OCI-LY7 (cell line): ENCODE results near the gene MGAT5B. TPM values are rescaled to one million over a fixed set of nuclear protein-coding genes. Genes with fewer than 3 reads are reported as not detected.

Source experiments
- BruUV-seq: library from RNA; stranded (reverse); fragments of 400-500 nt; replicated peaks from 2 replicates; lab custom pipeline; 2021; lab: Mats Ljungman, UMichigan
- CTCF ChIA-PET: fragments of 300-600 bp; sonication (Branson Sonifier 250); formaldehyde crosslinking; loops from one replicate; lab custom pipeline; 2022; ENCODE audit warnings: antibody characterized with exemption; ENCODE audit not compliant: unreplicated experiment; lab: Charles Lee
- POLR2A ChIA-PET: fragments of 300-600 bp; sonication (Branson Sonifier 250); formaldehyde crosslinking; loops from one replicate; lab custom pipeline; 2022; ENCODE audit warnings: antibody characterized with exemption; lab: Charles Lee
- DNase-seq: peaks from one replicate; pipeline ENCODE4 v3.0.0-alpha.2; 2015; ENCODE audit warnings: low spot score
- H2AFZ ChIP-seq: fragments of 200-600 bp; sonication (generic), shearing (Covaris generic); 2 replicates; pipeline ENCODE4 v1.6.1; 2014; ENCODE audit warnings: mild to moderate bottlenecking, antibody characterized with exemption, low read length, moderate library complexity
- H3K27ac ChIP-seq: fragments of 200-600 bp; sonication (generic); 2 replicates; pipeline ENCODE4 v1.5.1; 2014; ENCODE audit warnings: mixed run types, low read depth, mild to moderate bottlenecking, moderate library complexity, low read length, inconsistent platforms; ENCODE audit not compliant: poor library complexity, severe bottlenecking
- H3K36me3 ChIP-seq: fragments of 200-600 bp; sonication (generic); 2 replicates; pipeline ENCODE4 v1.6.1; 2014; ENCODE audit warnings: mild to moderate bottlenecking, antibody characterized with exemption, low read length, moderate library complexity, mixed read lengths; ENCODE audit not compliant: insufficient read depth
- H3K4me1 ChIP-seq: fragments of 200-600 bp; sonication (generic); 2 replicates; pipeline ENCODE4 v1.5.1; 2014; ENCODE audit warnings: mild to moderate bottlenecking, low read length; ENCODE audit not compliant: insufficient read depth, poor library complexity, severe bottlenecking
- H3K4me2 ChIP-seq: fragments of 200-600 bp; sonication (generic); 2 replicates; pipeline ENCODE4 v1.6.1; 2014; ENCODE audit warnings: mild to moderate bottlenecking, low read length
- H3K4me3 ChIP-seq: fragments of 200-600 bp; sonication (generic); 2 replicates; pipeline ENCODE4 v1.5.1; 2014; ENCODE audit warnings: mild to moderate bottlenecking, low read depth, low read length; ENCODE audit not compliant: poor library complexity, severe bottlenecking
- H3K79me2 ChIP-seq: fragments of 200-600 bp; sonication (generic); 2 replicates; pipeline ENCODE4 v1.6.1; 2016; ENCODE audit warnings: low read depth, mild to moderate bottlenecking, low read length, moderate library complexity, mixed read lengths; ENCODE audit not compliant: insufficient read depth
- H3K9me2 ChIP-seq: fragments of 200-600 bp; sonication (generic); 2 replicates; pipeline ENCODE4 v1.6.1; 2016; ENCODE audit warnings: mild to moderate bottlenecking, low read length, mixed read lengths; ENCODE audit not compliant: insufficient read depth
- H3K9me3 ChIP-seq: fragments of 200-600 bp; sonication (generic); 2 replicates; pipeline ENCODE4 v1.6.1; 2014; ENCODE audit warnings: mild to moderate bottlenecking, mixed run types, low read length, mixed read lengths
- H4K20me1 ChIP-seq: fragments of 200-600 bp; sonication (generic); 2 replicates; pipeline ENCODE4 v1.6.1; 2014; ENCODE audit warnings: mild to moderate bottlenecking, antibody characterized with exemption, low read length, moderate library complexity, mixed read lengths; ENCODE audit not compliant: insufficient read depth
- EZH2phosphoT487 ChIP-seq: fragments of 200-600 bp; sonication (generic); IDR thresholded peaks from 2 replicates; pipeline ENCODE4 v1.6.1; 2018; ENCODE audit warnings: low read depth, borderline replicate concordance, mild to moderate bottlenecking, mixed run types, antibody characterized with exemption, low read length, moderate library complexity, mixed read lengths
- intact Hi-C: fragments of 100-400 bp; cut with micrococcal nuclease; formaldehyde crosslinking; loops from one replicate; pipeline ENCODE4 v1.10.0; 2022; ENCODE audit not compliant: unreplicated experiment
- total RNA-seq, 2 experiments: library from RNA; depleted of rRNA in 1 of 2; stranded (reverse); fragments of >200 nt in 1 of 2; shearing (Covaris generic) in 1 of 2; gene quantifications; 2 replicates each; pipeline ENCODE4 v1.2.3, GENCODE V29; 2014 to 2022
- TF ChIP-seq, protein P1 (sequence below): fragments of 200-600 bp; sonication (generic); conservative IDR thresholded peaks from 2 replicates; pipeline ENCODE4 v1.5.1; 2014; ENCODE audit warnings: mild to moderate bottlenecking, antibody characterized with exemption, low read length, moderate library complexity, mixed read lengths

The MGAT5B gene
- total RNA-seq, 2 experiments from 2014 or later = 1.4 to 2.5 TPM

DNA sequence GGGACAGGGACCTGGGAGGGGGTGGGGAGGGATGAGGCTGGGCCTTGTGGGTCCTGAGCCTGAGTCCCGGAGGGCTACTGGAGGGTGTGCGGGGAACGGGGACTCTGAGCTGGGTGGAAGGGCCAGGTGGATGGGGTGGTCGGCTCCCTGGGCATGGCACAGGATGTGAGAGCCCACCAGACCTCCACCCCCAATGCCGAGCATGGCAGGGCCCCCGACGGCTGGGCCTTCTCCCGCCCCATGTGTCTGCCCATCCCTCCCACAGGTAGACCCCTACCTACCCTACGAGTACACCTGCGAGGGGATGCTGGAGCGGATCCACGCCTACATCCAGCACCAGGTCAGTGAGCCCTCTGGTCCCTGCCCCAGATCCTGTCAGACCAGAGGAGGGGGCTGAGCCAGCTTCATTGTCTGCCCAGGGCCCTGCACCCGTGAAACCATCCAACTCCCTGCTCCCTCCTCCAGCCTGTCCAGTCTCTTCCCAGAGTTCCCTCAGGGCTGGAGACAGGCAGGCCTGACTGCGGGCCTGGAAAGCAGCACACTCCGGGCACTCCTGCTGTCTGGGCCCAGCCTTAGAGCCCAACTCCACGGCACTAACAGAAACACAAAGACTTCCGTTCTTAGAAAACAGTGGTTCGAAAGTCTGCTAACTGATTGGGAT, 78.0 kb downstream of the MGAT5B start:
- POLR2A ChIA-PET = interaction anchor here (0.5 to 0.6 kb wide), 2 partner anchors 23 to 59 kb away, joined by 4 read pairs; no protein-coding TSS in a partner anchor
- Histone ChIP-seq H3K4me1 (no peaks in the 10 kb centered on the region), H3K9me2 (no peaks in the 10 kb centered on the region), H3K9me3 (no peaks in the 10 kb centered on the region), H3K27ac (no peak overlapping the region), H4K20me1 (no peaks in the 10 kb centered on the region), H3K36me3 (no peaks in the 10 kb centered on the region), H3K4me2 (no peak overlapping the region), H2AFZ (no peak overlapping the region), H3K79me2 (no peaks in the 10 kb centered on the region), H3K4me3 (no peak overlapping the region)
- CTCF ChIA-PET = no interaction called here
- intact Hi-C loops = no loop called here
- DNase-seq = no peak
- no TSS peak for BruUV-seq
- TF ChIP-seq, protein P1, sequence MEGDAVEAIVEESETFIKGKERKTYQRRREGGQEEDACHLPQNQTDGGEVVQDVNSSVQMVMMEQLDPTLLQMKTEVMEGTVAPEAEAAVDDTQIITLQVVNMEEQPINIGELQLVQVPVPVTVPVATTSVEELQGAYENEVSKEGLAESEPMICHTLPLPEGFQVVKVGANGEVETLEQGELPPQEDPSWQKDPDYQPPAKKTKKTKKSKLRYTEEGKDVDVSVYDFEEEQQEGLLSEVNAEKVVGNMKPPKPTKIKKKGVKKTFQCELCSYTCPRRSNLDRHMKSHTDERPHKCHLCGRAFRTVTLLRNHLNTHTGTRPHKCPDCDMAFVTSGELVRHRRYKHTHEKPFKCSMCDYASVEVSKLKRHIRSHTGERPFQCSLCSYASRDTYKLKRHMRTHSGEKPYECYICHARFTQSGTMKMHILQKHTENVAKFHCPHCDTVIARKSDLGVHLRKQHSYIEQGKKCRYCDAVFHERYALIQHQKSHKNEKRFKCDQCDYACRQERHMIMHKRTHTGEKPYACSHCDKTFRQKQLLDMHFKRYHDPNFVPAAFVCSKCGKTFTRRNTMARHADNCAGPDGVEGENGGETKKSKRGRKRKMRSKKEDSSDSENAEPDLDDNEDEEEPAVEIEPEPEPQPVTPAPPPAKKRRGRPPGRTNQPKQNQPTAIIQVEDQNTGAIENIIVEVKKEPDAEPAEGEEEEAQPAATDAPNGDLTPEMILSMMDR = no peak

- Histone ChIP-seq H3K79me2 (no peaks in the 10 kb centered on the region), H3K4me1 (no peaks in the 10 kb centered on the region), H3K4me2 (no peak overlapping the region), H3K36me3 (no peaks in the 10 kb centered on the region), H4K20me1 (no peaks in the 10 kb centered on the region), H3K27ac (no peak overlapping the region), H3K9me3 (no peaks in the 10 kb centered on the region), H3K4me3 (no peak overlapping the region), H2AFZ (no peak overlapping the region), H3K9me2 (no peaks in the 10 kb centered on the region)
- intact Hi-C loops = no loop called here
- no peak for DNase-seq
- ChIA-PET POLR2A (no interaction called here), CTCF (no interaction called here)
- no TSS peak for BruUV-seq
- no peak for TF ChIP-seq EZH2phosphoT487
- TF ChIP-seq, protein P1 = no peak
Observed at GRCh38 chr17:76946772-76947135, 78.5 kb downstream of the MGAT5B start.

DNA sequence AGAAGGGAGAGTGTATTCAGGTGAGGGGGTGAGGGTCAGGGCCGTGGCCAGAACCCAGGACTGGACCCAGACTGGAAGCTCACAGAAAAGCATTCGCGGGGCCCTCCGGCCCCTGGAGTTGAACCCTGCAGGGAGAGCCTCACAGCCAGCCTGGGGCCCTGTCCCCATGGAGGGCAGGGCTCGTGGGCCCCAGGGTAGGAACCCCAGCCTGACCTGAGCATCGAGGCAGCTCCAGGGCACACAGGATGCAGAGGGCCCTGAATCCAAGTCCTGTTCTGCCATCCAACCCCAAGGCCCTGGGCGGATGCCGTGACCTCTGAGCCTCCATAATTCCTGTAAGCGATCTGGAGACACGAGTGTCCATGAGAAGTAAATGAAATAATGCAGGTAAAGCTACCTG, 79.1 kb downstream of the MGAT5B start:
- CTCF ChIA-PET = no interaction called here
- no peak for DNase-seq
- no peaks in the 10 kb centered on the region for H3K4me1 ChIP-seq
- H2AFZ ChIP-seq = no peak overlapping the region
- no peaks in the 10 kb centered on the region for H3K9me3 ChIP-seq
- no TSS peak for BruUV-seq
- H3K27ac ChIP-seq = no peak overlapping the region
- no peak overlapping the region for H3K4me3 ChIP-seq
- no peaks in the 10 kb centered on the region for H4K20me1 ChIP-seq
- intact Hi-C loops = no loop called here
- TF ChIP-seq, protein P1 = no peak
- no peak for TF ChIP-seq EZH2phosphoT487
- no peak overlapping the region for H3K4me2 ChIP-seq
- POLR2A ChIA-PET = no interaction called here
- H3K79me2 ChIP-seq = no peaks in the 10 kb centered on the region
- H3K9me2 ChIP-seq = no peaks in the 10 kb centered on the region
- no peaks in the 10 kb centered on the region for H3K36me3 ChIP-seq
